H1 (cell line): ENCODE measurements around the gene CKB. TPM values are rescaled to one million over a fixed set of nuclear protein-coding genes. Genes with fewer than 3 reads are reported as not detected.

ENCODE experiments used
- CTCF ChIA-PET: fragments of 300-600 bp; sonication (Branson Sonifier 250); formaldehyde crosslinking; loops from one replicate; lab custom pipeline; 2021; ENCODE audit not compliant: partially characterized antibody; lab: Charles Lee
- POLR2A ChIA-PET: fragments of 300-600 bp; sonication (Branson Sonifier 250); formaldehyde crosslinking; loops from one replicate; lab custom pipeline; 2021; ENCODE audit warnings: inconsistent platforms; ENCODE audit not compliant: partially characterized antibody; lab: Charles Lee
- DNase-seq, 2 experiments: peaks; one replicate each; pipeline versions ENCODE4 v3.0.0 to v3.0.0-alpha.2; 2010 to 2022; ENCODE audit warnings: low spot score in 2 of 2, low read depth in 1 of 2, mixed read lengths in 1 of 2
- FAIRE-seq: peaks from 2 replicates; lab custom pipeline; 2011; peaks lifted over from hg19 to GRCh38; lab: Jason Lieb, UNC
- H2AFZ ChIP-seq: 2 replicates; pipeline ENCODE4 v1.8.1; 2012; ENCODE audit warnings: low read length, inconsistent platforms
- H2AK5ac ChIP-seq: 2 replicates; pipeline ENCODE4 v1.6.1; 2013; ENCODE audit warnings: low read depth, low read length
- H2BK120ac ChIP-seq: replicated peaks from 2 replicates; pipeline ENCODE3; 2013; ENCODE audit warnings: low read depth, low read length, inconsistent platforms
- H2BK12ac ChIP-seq: 2 replicates; pipeline ENCODE4 v1.6.1; 2013; ENCODE audit warnings: low read depth, low read length
- H2BK15ac ChIP-seq: 2 replicates; pipeline ENCODE4 v1.6.1; 2013; ENCODE audit warnings: low read length
- H2BK20ac ChIP-seq: 2 replicates; pipeline ENCODE4 v1.6.1; 2013; ENCODE audit warnings: low read length
- H2BK5ac ChIP-seq: 2 replicates; pipeline ENCODE4 v1.6.1; 2013; ENCODE audit warnings: low read depth, low read length
- H3K14ac ChIP-seq: 2 replicates; pipeline ENCODE4 v1.6.1; 2013; ENCODE audit warnings: inconsistent platforms; ENCODE audit not compliant: insufficient read length
- H3K18ac ChIP-seq: 2 replicates; pipeline ENCODE4 v1.6.1; 2013; ENCODE audit warnings: low read length; ENCODE audit errors: extremely low read depth
- H3K23ac ChIP-seq: 2 replicates; pipeline ENCODE4 v1.6.1; 2013; ENCODE audit warnings: inconsistent platforms; ENCODE audit not compliant: insufficient read length
- H3K23me2 ChIP-seq: 2 replicates; pipeline ENCODE4 v1.6.1; 2013; ENCODE audit warnings: low read depth, low read length
- H3K27ac ChIP-seq: 2 replicates; pipeline ENCODE4 v1.6.1; 2011; ENCODE audit warnings: low read depth, low read length, inconsistent platforms
- H3K27me3 ChIP-seq, 4 experiments: replicated peaks in 1 of 4; 1 replicate in 1 of 4; 2 replicates in 3 of 4; pipeline versions ENCODE4 v1.6.1 to v1.8.1; 2011 to 2013; ENCODE audit warnings: low read length in 3 of 4, mild to moderate bottlenecking in 3 of 4, inconsistent platforms in 2 of 4, mixed read lengths in 2 of 4, moderate library complexity in 1 of 4; ENCODE audit not compliant: control insufficient read depth in 3 of 4, insufficient read depth in 3 of 4; ENCODE audit errors: extremely low read depth in 1 of 4
- H3K36me3 ChIP-seq, 4 experiments: 2 replicates each; pipeline versions ENCODE4 v1.6.1 to v1.8.1; 2011 to 2013; ENCODE audit warnings: mild to moderate bottlenecking in 4 of 4, low read length in 3 of 4, moderate library complexity in 2 of 4, control low read depth in 1 of 4, inconsistent platforms in 1 of 4; ENCODE audit not compliant: insufficient read depth in 4 of 4, control insufficient read depth in 2 of 4
- H3K4ac ChIP-seq: replicated peaks from 2 replicates; pipeline ENCODE3; 2013; ENCODE audit warnings: low read length, low read depth, mixed read lengths, inconsistent platforms; ENCODE audit not compliant: insufficient read length
- H3K4me1 ChIP-seq, 4 experiments: replicated peaks in 1 of 4; 1 replicate in 1 of 4; 2 replicates in 3 of 4; pipeline versions ENCODE4 v1.6.1 to v1.8.1; 2011 to 2013; ENCODE audit warnings: low read length in 3 of 4, inconsistent platforms in 2 of 4, mixed read lengths in 1 of 4; ENCODE audit not compliant: insufficient read depth in 4 of 4, control insufficient read depth in 3 of 4
- H3K4me2 ChIP-seq, 2 experiments: 2 replicates each; pipeline versions ENCODE4 v1.6.1 to v1.8.1; 2011 to 2013; ENCODE audit warnings: low read depth in 2 of 2, low read length in 2 of 2, control low read depth in 1 of 2, inconsistent platforms in 1 of 2, mild to moderate bottlenecking in 1 of 2; ENCODE audit not compliant: insufficient read depth in 1 of 2
- H3K4me3 ChIP-seq, 4 experiments: fragments of 200-600, 300-600 bp in 1 of 4; sonication (generic), shearing (Covaris generic), sonication (Bioruptor Twin) in 1 of 4; 2 replicates each; pipeline versions ENCODE4 v1.5.1 to v1.8.1; 2011 to 2016; ENCODE audit warnings: low read length in 4 of 4, low read depth in 3 of 4, control low read depth in 2 of 4, inconsistent platforms in 2 of 4, mild to moderate bottlenecking in 2 of 4, mixed read lengths in 1 of 4, moderate library complexity in 1 of 4; ENCODE audit not compliant: insufficient read depth in 2 of 4; ENCODE audit errors: extremely low read depth in 1 of 4
- H3K56ac ChIP-seq: replicated peaks from 2 replicates; pipeline ENCODE3; 2013; ENCODE audit warnings: low read depth, mild to moderate bottlenecking, mixed read lengths, low read length, inconsistent platforms; ENCODE audit not compliant: insufficient read length
- H3K79me1 ChIP-seq: 2 replicates; pipeline ENCODE4 v1.6.1; 2013; ENCODE audit warnings: low read depth, low read length, control low read depth
- H3K79me2 ChIP-seq, 2 experiments: 2 replicates each; pipeline versions ENCODE4 v1.6.1 to v1.8.1; 2012 to 2013; ENCODE audit warnings: low read length in 2 of 2, mild to moderate bottlenecking in 2 of 2, inconsistent platforms in 1 of 2; ENCODE audit not compliant: insufficient read depth in 2 of 2, control insufficient read depth in 1 of 2
- H3K9ac ChIP-seq, 4 experiments: replicated peaks in 1 of 4; 1 replicate in 1 of 4; 2 replicates in 3 of 4; pipeline versions ENCODE4 v1.6.1 to v1.8.1; 2011 to 2013; ENCODE audit warnings: low read depth in 3 of 4, low read length in 3 of 4, control low read depth in 2 of 4, mild to moderate bottlenecking in 2 of 4, moderate library complexity in 2 of 4, inconsistent platforms in 1 of 4; ENCODE audit errors: extremely low read depth in 1 of 4
- H3K9me3 ChIP-seq, 2 experiments: 2 replicates each; pipeline versions ENCODE4 v1.6.1 to v1.8.1; 2012 to 2013; ENCODE audit warnings: mild to moderate bottlenecking in 2 of 2, moderate library complexity in 2 of 2, control low read depth in 1 of 2, inconsistent platforms in 1 of 2, low read depth in 1 of 2, low read length in 1 of 2, mixed read lengths in 1 of 2; ENCODE audit not compliant: insufficient read depth in 2 of 2
- H4K20me1 ChIP-seq, 2 experiments: replicated peaks in 1 of 2; 2 replicates each; pipeline versions ENCODE3 to v1.8.1; 2011 to 2013; ENCODE audit warnings: inconsistent platforms in 2 of 2, low read length in 2 of 2, mild to moderate bottlenecking in 1 of 2; ENCODE audit not compliant: insufficient read depth in 2 of 2, control insufficient read depth in 1 of 2
- H4K5ac ChIP-seq: 2 replicates; pipeline ENCODE4 v1.6.1; 2013; ENCODE audit warnings: low read length, low read depth, mixed read lengths, inconsistent platforms; ENCODE audit not compliant: insufficient read length
- H4K8ac ChIP-seq: 2 replicates; pipeline ENCODE4 v1.8.0; 2013; ENCODE audit warnings: mild to moderate bottlenecking, moderate library complexity, low read length, inconsistent platforms; ENCODE audit not compliant: insufficient read depth; ENCODE audit errors: extremely low read depth
- H4K91ac ChIP-seq: replicated peaks from 2 replicates; pipeline ENCODE3; 2013; ENCODE audit warnings: low read length, mixed read lengths, inconsistent platforms; ENCODE audit not compliant: insufficient read length
- CREB1 ChIP-seq: IDR thresholded peaks from 2 replicates; pipeline ENCODE4 v1.6.1; 2012; ENCODE audit warnings: inconsistent platforms
- EGR1 ChIP-seq: IDR thresholded peaks from 2 replicates; pipeline ENCODE4 v1.6.1; 2011; ENCODE audit warnings: low read depth, low read length, borderline replicate concordance
- JUND ChIP-seq: IDR thresholded peaks from 2 replicates; pipeline ENCODE4 v1.6.1; 2011; ENCODE audit warnings: mild to moderate bottlenecking, improper control_type of control experiment, low read length
- POLR2AphosphoS5 ChIP-seq: IDR thresholded peaks from 2 replicates; pipeline ENCODE4 v1.6.1; 2011; ENCODE audit warnings: low read depth, low read length
- RBBP5 ChIP-seq: IDR thresholded peaks from 2 replicates; pipeline ENCODE4 v1.7.1; 2012; ENCODE audit warnings: low read depth, mild to moderate bottlenecking, inconsistent platforms, low read length, moderate library complexity, borderline replicate concordance
- RFX5 ChIP-seq: IDR thresholded peaks from 2 replicates; pipeline ENCODE4 v1.6.1; 2011; ENCODE audit warnings: low read depth, low read length, improper control_type of control experiment, borderline replicate concordance
- SP1 ChIP-seq: IDR thresholded peaks from 2 replicates; pipeline ENCODE4 v1.6.1; 2011; ENCODE audit warnings: low read depth, low read length
- SP2 ChIP-seq: IDR thresholded peaks from 2 replicates; pipeline ENCODE4 v1.6.1; 2012; ENCODE audit warnings: mild to moderate bottlenecking, low read length, inconsistent platforms
- SP4 ChIP-seq: IDR thresholded peaks from 2 replicates; pipeline ENCODE4 v1.6.1; 2012; ENCODE audit warnings: low read length, inconsistent platforms
- SUZ12 ChIP-seq: fragments of 200-600 bp; sonication (generic); IDR thresholded peaks from 2 replicates; pipeline ENCODE4 v1.6.1; 2012; ENCODE audit warnings: mild to moderate bottlenecking, inconsistent platforms, low read length, moderate library complexity, mixed read lengths
- TAF7 ChIP-seq: optimal IDR thresholded peaks from 2 replicates; pipeline ENCODE3; 2011; ENCODE audit warnings: low read depth, mild to moderate bottlenecking, inconsistent platforms, low read length, moderate library complexity, borderline replicate concordance
- WGBS, 2 experiments: shearing (Covaris generic) in 1 of 2; methylation state at CpG; one replicate each; pipeline versions ENCODE4 v1.1.6 to v1.1.7; 2013 to 2015; ENCODE audit warnings: low lambda C conversion rate in 2 of 2, mixed read lengths in 2 of 2, inconsistent platforms in 1 of 2, low coverage in 1 of 2, missing lambda C conversion rate in 1 of 2; ENCODE audit not compliant: insufficient replicate concordance in 2 of 2, insufficient coverage in 1 of 2, insufficient read length in 1 of 2; ENCODE audit errors: extremely low coverage in 1 of 2, missing lambda C conversion rate in 1 of 2; 5-methylcytosine and 5-hydroxymethylcytosine counted together
- polyA plus RNA-seq, 7 experiments: library from polyadenylated mRNA; depleted of rRNA in 3 of 7; stranded (reverse) in 5 of 7; unstranded in 2 of 7; fragments of >200 nt in 5 of 7; fragments of 200-250 nt in 2 of 7; gene quantifications; 1 replicate in 5 of 7; 2 replicates in 1 of 7; 4 replicates in 1 of 7; pipeline versions ENCODE4 v1.2.1 to v1.2.3, GENCODE V29; 2011 to 2013; ENCODE audit warnings: missing spikeins in 2 of 7, mixed read lengths in 2 of 7
- total RNA-seq: library from RNA; stranded (reverse); fragmentation: NEBNext Ultra II Directional; extraction: Animal tissue kit (Norgen Biotek cat#: 25700); gene quantifications from 2 replicates; pipeline ENCODE4 v1.2.1, GENCODE V29; 2021
- TF ChIP-seq, protein P1 (sequence below): IDR thresholded peaks from 2 replicates; pipeline ENCODE4 v1.6.1; 2012; ENCODE audit warnings: inconsistent platforms
- TF ChIP-seq, protein P2 (sequence below): IDR thresholded peaks from 2 replicates; pipeline ENCODE4 v1.6.1; 2012; ENCODE audit warnings: inconsistent platforms
- TF ChIP-seq, protein P3 (sequence below): IDR thresholded peaks from 2 replicates; pipeline ENCODE4 v1.6.1; 2011; ENCODE audit warnings: low read length, improper control_type of control experiment

The CKB gene
- total and polyA plus RNA-seq, 2 of the 8 experiments (the other 6 are each of a cell fraction or from before 2014, with no cell fraction given), result 538 to 950 TPM

DNA sequence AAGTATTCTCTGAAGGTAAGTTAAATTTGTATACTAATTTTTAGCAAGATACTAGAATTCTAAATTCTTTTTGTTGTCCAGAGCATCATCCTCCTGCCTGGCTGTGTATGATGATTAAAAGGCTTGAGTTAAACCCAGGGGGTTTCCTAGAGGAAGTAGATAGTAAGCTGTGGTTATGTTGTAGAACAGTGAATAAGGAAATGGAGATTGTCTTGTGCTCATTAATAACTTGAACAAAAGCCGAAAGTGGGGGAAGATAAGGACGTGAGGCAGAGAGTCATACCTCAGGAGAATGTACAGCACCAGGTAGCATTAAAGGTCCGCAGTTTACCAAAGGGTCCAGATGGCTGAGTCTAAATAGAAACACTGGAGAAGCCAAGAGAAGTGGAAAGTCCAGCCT, 42.0 kb downstream of the CKB start:
- Histone ChIP-seq H3K36me3 (peaks cover 10 to 27% (median 23%) of the 10 kb centered on the region in 4 experiments; a peak in 7 of 8 replicates), H3K9ac (no peak overlapping the region), H2AK5ac (no peak overlapping the region), H4K5ac (no peak overlapping the region), H3K27ac (no peak overlapping the region), H2BK5ac (no peak overlapping the region), H3K4me3 (no peak overlapping the region), H3K23me2 (no peaks in the 10 kb centered on the region), H3K27me3 (no peaks in the 10 kb centered on the region), H4K91ac (no peak overlapping the region), H3K9me3 (no peaks in the 10 kb centered on the region), H2BK12ac (no peak overlapping the region), H3K4me1 (no peaks in the 10 kb centered on the region), H4K8ac (no peak overlapping the region), H2BK20ac (no peak overlapping the region), H2BK15ac (no peak overlapping the region), H3K14ac (no peak overlapping the region), H3K23ac (no peak overlapping the region), H4K20me1 (peaks cover 0 to 1% of the 10 kb centered on the region in 2 experiments), H3K56ac (no peak overlapping the region), H3K79me2 (no peaks in the 10 kb centered on the region), H3K18ac (no peak overlapping the region), H2AFZ (no peak overlapping the region), H3K79me1 (no peaks in the 10 kb centered on the region; the same call in 1 of the 2 replicates), H3K4ac (no peak overlapping the region), H3K4me2 (no peak overlapping the region), H2BK120ac (no peak overlapping the region)
- CTCF ChIA-PET, result interaction anchor here (1.7 kb wide), 1 partner anchor 21 kb away, joined by 5 read pairs; no protein-coding TSS in a partner anchor
- no peak for FAIRE-seq
- no peak for DNase-seq
- 96% methylated on average over 3 of the region's 3 CpGs; no CpG with 5 or more reads in 1 of the 2 experiments for whole genome bisulfite sequencing, 2 experiments
- POLR2A ChIA-PET, result no interaction called here
- TF ChIP-seq CREB1 (no peak), POLR2AphosphoS5 (no peak), SP2 (no peak), SP4 (no peak), JUND (no peak), RBBP5 (no peak), SP1 (no peak), SUZ12 (no peak), TAF7 (no peak), RFX5 (no peak), EGR1 (no peak)
- TF ChIP-seq, protein P1, sequence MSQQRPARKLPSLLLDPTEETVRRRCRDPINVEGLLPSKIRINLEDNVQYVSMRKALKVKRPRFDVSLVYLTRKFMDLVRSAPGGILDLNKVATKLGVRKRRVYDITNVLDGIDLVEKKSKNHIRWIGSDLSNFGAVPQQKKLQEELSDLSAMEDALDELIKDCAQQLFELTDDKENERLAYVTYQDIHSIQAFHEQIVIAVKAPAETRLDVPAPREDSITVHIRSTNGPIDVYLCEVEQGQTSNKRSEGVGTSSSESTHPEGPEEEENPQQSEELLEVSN, result no peak
- TF ChIP-seq, protein P2, sequence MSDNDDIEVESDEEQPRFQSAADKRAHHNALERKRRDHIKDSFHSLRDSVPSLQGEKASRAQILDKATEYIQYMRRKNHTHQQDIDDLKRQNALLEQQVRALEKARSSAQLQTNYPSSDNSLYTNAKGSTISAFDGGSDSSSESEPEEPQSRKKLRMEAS, result no peak
- TF ChIP-seq, protein P3, sequence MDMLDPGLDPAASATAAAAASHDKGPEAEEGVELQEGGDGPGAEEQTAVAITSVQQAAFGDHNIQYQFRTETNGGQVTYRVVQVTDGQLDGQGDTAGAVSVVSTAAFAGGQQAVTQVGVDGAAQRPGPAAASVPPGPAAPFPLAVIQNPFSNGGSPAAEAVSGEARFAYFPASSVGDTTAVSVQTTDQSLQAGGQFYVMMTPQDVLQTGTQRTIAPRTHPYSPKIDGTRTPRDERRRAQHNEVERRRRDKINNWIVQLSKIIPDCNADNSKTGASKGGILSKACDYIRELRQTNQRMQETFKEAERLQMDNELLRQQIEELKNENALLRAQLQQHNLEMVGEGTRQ, result no peak
